ENCODE data around the gene GJD3. TPM values are rescaled to one million over a fixed set of nuclear protein-coding genes. Genes with fewer than 3 reads are reported as not detected.

GJD3 gene
- total and polyA plus RNA-seq, 2 donors (not counting 3 experiments of a cell fraction or from before 2014, with no cell fraction given), result 0.10 to 0.40 TPM

DNA sequence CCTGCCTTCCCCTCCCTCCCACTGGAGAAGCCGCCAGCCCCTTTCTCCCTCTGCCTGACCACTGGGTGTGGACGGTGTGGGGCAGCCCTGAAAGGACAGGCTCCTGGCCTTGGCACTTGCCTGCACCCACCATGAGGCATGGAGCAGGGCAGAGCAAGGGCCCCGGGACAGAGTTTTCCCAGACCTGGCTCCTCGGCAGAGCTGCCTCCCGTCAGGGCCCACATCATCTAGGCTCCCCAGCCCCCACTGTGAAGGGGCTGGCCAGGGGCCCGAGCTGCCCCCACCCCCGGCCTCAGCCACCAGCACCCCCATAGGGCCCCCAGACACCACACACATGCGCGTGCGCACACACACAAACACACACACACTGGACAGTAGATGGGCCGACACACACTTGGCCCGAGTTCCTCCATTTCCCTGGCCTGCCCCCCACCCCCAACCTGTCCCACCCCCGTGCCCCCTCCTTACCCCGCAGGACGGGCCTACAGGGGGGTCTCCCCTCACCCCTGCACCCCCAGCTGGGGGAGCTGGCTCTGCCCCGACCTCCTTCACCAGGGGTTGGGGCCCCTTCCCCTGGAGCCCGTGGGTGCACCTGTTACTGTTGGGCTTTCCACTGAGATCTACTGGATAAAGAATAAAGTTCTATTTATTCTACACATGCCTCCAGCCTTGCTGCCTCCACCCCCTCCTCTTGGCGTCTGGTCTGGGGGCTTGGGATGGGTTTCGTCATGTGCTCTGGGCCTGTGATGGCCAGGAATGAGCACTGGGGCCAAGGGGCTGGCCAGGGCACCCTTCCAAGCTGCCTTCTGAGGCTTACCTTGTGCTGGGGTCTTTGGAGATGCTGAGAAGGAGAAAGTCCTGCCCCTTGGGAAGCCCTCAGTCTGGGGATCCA lies 7.3 kb downstream of the GJD3 start:
- no peak for FAIRE-seq
- BruUV-seq (replicated peaks), result TSS peak; percentile 51
- no peak overlapping the region for H3K4me3 ChIP-seq (replicated peaks in 1 of 3; ENCODE audit: insufficient read depth in 1 of 3, low read depth in 1 of 3, low read length in 3 of 3)
- TF ChIP-seq POLR2AphosphoS5 (IDR thresholded peaks at IDR 0.05; ENCODE audit: insufficient read depth, low read depth, low read length) (no peak), FOS (IDR thresholded peaks at IDR 0.05; ENCODE audit: borderline replicate concordance, insufficient read depth, low read length) (no peak), JUN (IDR thresholded peaks at IDR 0.05; ENCODE audit: borderline replicate concordance, insufficient read depth, insufficient read length, low read depth) (no peak), MYC (IDR thresholded peaks at IDR 0.05; ENCODE audit: low read depth, low read length) (no peak), POLR2A (IDR thresholded peaks at IDR 0.05; ENCODE audit: low read depth, low read length) (no peak), EZH2 (IDR thresholded peaks at IDR 0.05; ENCODE audit: borderline replicate concordance, low read depth, low read length, severe bottlenecking) (no peak), GATA2 (IDR thresholded peaks at IDR 0.05; ENCODE audit: insufficient read depth, insufficient read length, low read depth, low read length) (no peak)
- TF ChIP-seq, protein P1, sequence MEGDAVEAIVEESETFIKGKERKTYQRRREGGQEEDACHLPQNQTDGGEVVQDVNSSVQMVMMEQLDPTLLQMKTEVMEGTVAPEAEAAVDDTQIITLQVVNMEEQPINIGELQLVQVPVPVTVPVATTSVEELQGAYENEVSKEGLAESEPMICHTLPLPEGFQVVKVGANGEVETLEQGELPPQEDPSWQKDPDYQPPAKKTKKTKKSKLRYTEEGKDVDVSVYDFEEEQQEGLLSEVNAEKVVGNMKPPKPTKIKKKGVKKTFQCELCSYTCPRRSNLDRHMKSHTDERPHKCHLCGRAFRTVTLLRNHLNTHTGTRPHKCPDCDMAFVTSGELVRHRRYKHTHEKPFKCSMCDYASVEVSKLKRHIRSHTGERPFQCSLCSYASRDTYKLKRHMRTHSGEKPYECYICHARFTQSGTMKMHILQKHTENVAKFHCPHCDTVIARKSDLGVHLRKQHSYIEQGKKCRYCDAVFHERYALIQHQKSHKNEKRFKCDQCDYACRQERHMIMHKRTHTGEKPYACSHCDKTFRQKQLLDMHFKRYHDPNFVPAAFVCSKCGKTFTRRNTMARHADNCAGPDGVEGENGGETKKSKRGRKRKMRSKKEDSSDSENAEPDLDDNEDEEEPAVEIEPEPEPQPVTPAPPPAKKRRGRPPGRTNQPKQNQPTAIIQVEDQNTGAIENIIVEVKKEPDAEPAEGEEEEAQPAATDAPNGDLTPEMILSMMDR (IDR thresholded peaks at IDR 0.05; ENCODE audit: extremely low read depth in 1 of 2, insufficient read depth in 1 of 2, low read depth in 1 of 2, low read length in 2 of 2), result no peak
- TF ChIP-seq, protein P2, sequence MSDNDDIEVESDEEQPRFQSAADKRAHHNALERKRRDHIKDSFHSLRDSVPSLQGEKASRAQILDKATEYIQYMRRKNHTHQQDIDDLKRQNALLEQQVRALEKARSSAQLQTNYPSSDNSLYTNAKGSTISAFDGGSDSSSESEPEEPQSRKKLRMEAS (IDR thresholded peaks at IDR 0.05; ENCODE audit: insufficient read depth, insufficient read length), result no peak
- peaks cover 4% of the 10 kb centered on the region for H3K4me1 ChIP-seq (ENCODE audit: control insufficient read depth, extremely low read depth, insufficient read depth, low read length)
- no peaks in the 10 kb centered on the region for H3K27me3 ChIP-seq (ENCODE audit: control insufficient read depth in 2 of 2, insufficient read depth in 2 of 2, low read length in 2 of 2)
- intact Hi-C loops (cut with micrococcal nuclease) (no loop called here), dilution Hi-C loops (cut with MboI; ENCODE audit: extremely low pct_ligation_motif_present, low sequenced_read_pairs) (no loop called here)
- no peak for DNase-seq (ENCODE audit: low read depth, low spot score)
- no peak overlapping the region for H2AFZ ChIP-seq (ENCODE audit: low read depth, low read length)
- ChIA-PET POLR2A (interaction anchor here (1.4 kb wide), 1 partner anchor 54 kb away, joined by 3 read pairs; no protein-coding TSS in a partner anchor), CTCF (interaction anchor here (0.5 to 18.3 kb wide), 16 partner anchors 12 to 202 kb away, joined by 3 to 530 read pairs (median 6); partner anchors contain the start of genes RARA and TOP2A)
- no peaks in the 10 kb centered on the region for H3K9me1 ChIP-seq (replicated peaks; ENCODE audit: control insufficient read depth, extremely low read depth, insufficient read depth, low read length)
- H3K9ac ChIP-seq (replicated peaks; ENCODE audit: extremely low read depth, insufficient read depth, low read length), result no peak overlapping the region
- H3K79me2 ChIP-seq (ENCODE audit: control insufficient read depth, insufficient read depth, low read length), result no peaks in the 10 kb centered on the region
- no peaks in the 10 kb centered on the region for H4K20me1 ChIP-seq (replicated peaks; ENCODE audit: control insufficient read depth, extremely low read depth, insufficient read depth, low read length)
- peaks cover 6 to 24% of the 10 kb centered on the region in 2 experiments for H3K36me3 ChIP-seq (ENCODE audit: control insufficient read depth in 2 of 2, extremely low read depth in 1 of 2, insufficient read depth in 2 of 2, low read length in 2 of 2)
- H3K27ac ChIP-seq (ENCODE audit: insufficient read depth, low read depth, low read length), result no peak overlapping the region
- no peak overlapping the region for H3K4me2 ChIP-seq (ENCODE audit: insufficient read depth, low read length)
- H3K9me3 ChIP-seq (replicated peaks; ENCODE audit: control insufficient read depth, insufficient read depth, low read length), result no peaks in the 10 kb centered on the region

Measured in endothelial cell of umbilical vein (primary cell).